SK-N-SH (cell line): Measurements from ENCODE around the gene GAN. TPM values are rescaled to one million over a fixed set of nuclear protein-coding genes. Genes with fewer than 3 reads are reported as not detected.

Experiments used
- CTCF ChIA-PET: fragments of 300-600, 350-600 bp; formaldehyde crosslinking; extraction: SDS; loops from one replicate; lab custom pipeline; 2021; lab: Yijun Ruan, JAX
- POLR2A ChIA-PET: fragments of 350-600 bp; sonication (Branson Sonifier 250); formaldehyde crosslinking; extraction: SDS; loops from one replicate; lab custom pipeline; 2020; ENCODE audit warnings: antibody characterized with exemption, inconsistent platforms; lab: Yijun Ruan, JAX
- DNase-seq: peaks from one replicate; pipeline ENCODE4 v3.0.0; 2012
- H2AFZ ChIP-seq: fragments of 200-600 bp; sonication (generic); 2 replicates; pipeline ENCODE4 v1.8.1; 2016; ENCODE audit warnings: antibody characterized with exemption, mild to moderate bottlenecking, low read depth
- H3F3A ChIP-seq: fragments of 200-600 bp; sonication (generic); replicated peaks from 2 replicates; pipeline ENCODE3; 2016; ENCODE audit warnings: antibody characterized with exemption, mild to moderate bottlenecking; ENCODE audit not compliant: insufficient read depth
- H3K27ac ChIP-seq, 2 experiments: fragments of 200-500 bp in 1 of 2; fragments of 200-600 bp in 1 of 2; sonication (Bioruptor generic) in 1 of 2; sonication (generic), shearing (Covaris generic) in 1 of 2; 2 replicates each; pipeline versions ENCODE4 v1.5.1 to v1.6.1; 2014 to 2016; ENCODE audit warnings: low read depth in 2 of 2, inconsistent platforms in 1 of 2, low read length in 1 of 2, mild to moderate bottlenecking in 1 of 2, mixed read lengths in 1 of 2
- H3K27me3 ChIP-seq: fragments of 200-600 bp; sonication (generic), shearing (Covaris generic); 2 replicates; pipeline ENCODE4 v1.6.1; 2016; ENCODE audit warnings: mixed run types; ENCODE audit not compliant: insufficient read depth
- H3K36me3 ChIP-seq, 2 experiments: fragments of 200-500 bp in 1 of 2; fragments of 200-600 bp in 1 of 2; sonication (Bioruptor generic) in 1 of 2; sonication (generic) in 1 of 2; replicated peaks in 1 of 2; 2 replicates each; pipeline versions ENCODE3 to v1.5.1; 2014 to 2016; ENCODE audit warnings: low read length in 1 of 2, mild to moderate bottlenecking in 1 of 2; ENCODE audit not compliant: insufficient read depth in 2 of 2, control insufficient read depth in 1 of 2
- H3K4me1 ChIP-seq, 2 experiments: fragments of 200-500 bp in 1 of 2; fragments of 200-600 bp in 1 of 2; sonication (Bioruptor generic) in 1 of 2; sonication (generic), shearing (Covaris generic) in 1 of 2; 2 replicates each; pipeline versions ENCODE4 v1.5.1 to v1.6.1; 2014 to 2016; ENCODE audit warnings: low read depth in 1 of 2, low read length in 1 of 2, mixed run types in 1 of 2; ENCODE audit not compliant: insufficient read depth in 2 of 2, control insufficient read depth in 1 of 2
- H3K4me2 ChIP-seq: fragments of 200-600 bp; sonication (generic), shearing (Covaris generic); 2 replicates; pipeline ENCODE4 v1.6.1; 2017; ENCODE audit warnings: mixed run types
- H3K4me3 ChIP-seq, 2 experiments: fragments of 200-500 bp in 1 of 2; fragments of 200-600 bp in 1 of 2; sonication (Bioruptor generic) in 1 of 2; sonication (generic), shearing (Covaris generic) in 1 of 2; 2 replicates each; pipeline versions ENCODE4 v1.5.1 to v1.8.1; 2014 to 2016; ENCODE audit warnings: low read depth in 2 of 2, inconsistent platforms in 1 of 2, low read length in 1 of 2, mild to moderate bottlenecking in 1 of 2, mixed read lengths in 1 of 2, moderate library complexity in 1 of 2
- H3K79me2 ChIP-seq: fragments of 200-600 bp; sonication (generic); 2 replicates; pipeline ENCODE4 v1.8.1; 2017; ENCODE audit warnings: mild to moderate bottlenecking; ENCODE audit not compliant: insufficient read depth
- H3K9ac ChIP-seq: fragments of 200-600 bp; sonication (generic); 2 replicates; pipeline ENCODE4 v1.6.1; 2017; ENCODE audit warnings: mixed run types
- H3K9me2 ChIP-seq: fragments of 200-600 bp; sonication (generic); 2 replicates; pipeline ENCODE4 v1.6.1; 2017; ENCODE audit warnings: mixed run types
- H3K9me3 ChIP-seq: fragments of 200-600 bp; sonication (generic); 2 replicates; pipeline ENCODE4 v1.6.1; 2017; ENCODE audit warnings: mixed run types, mild to moderate bottlenecking, moderate library complexity
- H4K20me1 ChIP-seq: fragments of 200-600 bp; sonication (generic); 2 replicates; pipeline ENCODE4 v1.6.1; 2017; ENCODE audit warnings: mild to moderate bottlenecking, mixed run types; ENCODE audit not compliant: insufficient read depth
- ELF1 ChIP-seq: IDR thresholded peaks from 2 replicates; pipeline ENCODE4 v1.4.0; 2012
- EZH2phosphoT487 ChIP-seq: fragments of 200-600 bp; sonication (generic); IDR thresholded peaks from 2 replicates; pipeline ENCODE4 v1.6.1; 2017; ENCODE audit warnings: low read depth, mixed run types, mild to moderate bottlenecking, antibody characterized with exemption, moderate library complexity, borderline replicate concordance
- FOXM1 ChIP-seq: IDR thresholded peaks from 2 replicates; pipeline ENCODE4 v1.4.0; 2012; ENCODE audit warnings: low read depth, mild to moderate bottlenecking
- MXI1 ChIP-seq: IDR thresholded peaks from 2 replicates; pipeline ENCODE4 v1.6.1; 2012; ENCODE audit warnings: mild to moderate bottlenecking, low read depth, low read length, improper control_type of control experiment
- NRF1 ChIP-seq: IDR thresholded peaks from 2 replicates; pipeline ENCODE4 v1.6.1; 2012; ENCODE audit warnings: low read depth, mild to moderate bottlenecking, low read length
- PBX3 ChIP-seq: IDR thresholded peaks from 2 replicates; pipeline ENCODE4; 2012
- POLR2AphosphoS5 ChIP-seq: IDR thresholded peaks from 2 replicates; pipeline ENCODE4 v1.6.1; 2012; ENCODE audit warnings: low read depth, low read length
- RAD21 ChIP-seq: IDR thresholded peaks from 2 replicates; pipeline ENCODE4 v1.6.1; 2012; ENCODE audit warnings: mild to moderate bottlenecking, low read length
- RFX5 ChIP-seq: IDR thresholded peaks from 2 replicates; pipeline ENCODE4 v1.6.1; 2012; ENCODE audit warnings: mild to moderate bottlenecking, improper control_type of control experiment, low read length
- SIN3A ChIP-seq: IDR thresholded peaks from 2 replicates; pipeline ENCODE4 v1.6.1; 2012; ENCODE audit warnings: low read depth, mild to moderate bottlenecking, low read length, moderate library complexity, borderline replicate concordance
- TAF1 ChIP-seq: IDR thresholded peaks from 2 replicates; pipeline ENCODE4 v1.6.1; 2012; ENCODE audit warnings: low read depth, mild to moderate bottlenecking, low read length, moderate library complexity, borderline replicate concordance
- TCF12 ChIP-seq: IDR thresholded peaks from 2 replicates; pipeline ENCODE4 v1.4.0; 2012
- TEAD4 ChIP-seq: IDR thresholded peaks from 2 replicates; pipeline ENCODE4 v1.4.0; 2012; ENCODE audit warnings: mild to moderate bottlenecking, borderline replicate concordance; ENCODE audit not compliant: insufficient read depth
- USF1 ChIP-seq: IDR thresholded peaks from 2 replicates; pipeline ENCODE4 v1.4.0; 2012; ENCODE audit warnings: low read depth, borderline replicate concordance
- WGBS: methylation state at CpG from one replicate; pipeline ENCODE4 v1.1.6; 2017; ENCODE audit warnings: low lambda C conversion rate; 5-methylcytosine and 5-hydroxymethylcytosine counted together
- polyA plus RNA-seq, 3 experiments: library from polyadenylated mRNA; depleted of rRNA; stranded (reverse); fragments of >200 nt; gene quantifications; 2 replicates each; pipeline ENCODE4 v1.2.3, GENCODE V29; 2012
- TF ChIP-seq, protein P1 (sequence below): fragments of 150-350 bp; IDR thresholded peaks from 2 replicates; pipeline ENCODE4 v1.6.1; 2017; ENCODE audit warnings: antibody characterized with exemption, low read length, low read depth, borderline replicate concordance
- TF ChIP-seq, protein P2 (sequence below): fragments of 200-600 bp; sonication (generic); IDR thresholded peaks from 2 replicates; pipeline ENCODE4 v1.6.1; 2017; ENCODE audit warnings: antibody characterized with exemption, mild to moderate bottlenecking, moderate library complexity
- TF ChIP-seq, protein P3 (sequence below): fragments of 150-350 bp; IDR thresholded peaks from 2 replicates; pipeline ENCODE4 v1.6.1; 2016; ENCODE audit warnings: mild to moderate bottlenecking, low read depth, low read length
- TF ChIP-seq, protein P4 (sequence below): IDR thresholded peaks from 2 replicates; pipeline ENCODE4 v1.4.0; 2012; ENCODE audit warnings: low read depth, borderline replicate concordance

Gene GAN
- polyA plus RNA-seq, 1 of the 3 experiments (the other 2 are of a cell fraction): 0.79 TPM

DNA sequence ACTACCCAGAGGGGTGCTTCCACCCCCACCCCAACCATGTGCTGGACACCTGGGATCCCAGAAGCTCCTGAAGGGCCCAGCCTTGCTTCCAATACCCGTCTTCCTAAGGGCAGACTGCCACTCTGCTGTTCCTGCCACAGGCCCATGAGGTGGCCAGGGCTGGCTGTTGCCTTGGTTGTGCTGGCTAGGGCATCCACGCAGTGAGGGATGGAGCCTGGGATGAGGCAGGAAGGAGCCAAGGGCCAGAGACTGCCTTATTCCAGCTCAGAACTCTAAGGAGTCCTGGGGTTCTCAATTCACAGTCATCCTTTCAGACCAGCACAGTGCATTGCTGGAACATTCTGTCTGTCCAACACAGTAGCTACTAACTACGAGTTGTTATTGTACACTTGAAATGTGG, 38.4 kb upstream of the GAN start:
- H3K36me3 ChIP-seq: no peaks in the 10 kb centered on the region
- CTCF ChIA-PET: no interaction called here
- H3K4me1 ChIP-seq: peaks cover 0 to 8% of the 10 kb centered on the region in 2 experiments; a peak in 2 of 4 replicates
- no peak overlapping the region for H3K4me3 ChIP-seq
- 74% methylated on average over 3 of the region's 3 CpGs for WGBS
- no peaks in the 10 kb centered on the region for H3F3A ChIP-seq
- no peaks in the 10 kb centered on the region for H3K27me3 ChIP-seq
- H3K9me3 ChIP-seq: no peaks in the 10 kb centered on the region
- POLR2A ChIA-PET: no interaction called here
- no peak overlapping the region for H2AFZ ChIP-seq
- DNase-seq: no peak
- H3K9me2 ChIP-seq: no peaks in the 10 kb centered on the region
- TF ChIP-seq, protein P1, sequence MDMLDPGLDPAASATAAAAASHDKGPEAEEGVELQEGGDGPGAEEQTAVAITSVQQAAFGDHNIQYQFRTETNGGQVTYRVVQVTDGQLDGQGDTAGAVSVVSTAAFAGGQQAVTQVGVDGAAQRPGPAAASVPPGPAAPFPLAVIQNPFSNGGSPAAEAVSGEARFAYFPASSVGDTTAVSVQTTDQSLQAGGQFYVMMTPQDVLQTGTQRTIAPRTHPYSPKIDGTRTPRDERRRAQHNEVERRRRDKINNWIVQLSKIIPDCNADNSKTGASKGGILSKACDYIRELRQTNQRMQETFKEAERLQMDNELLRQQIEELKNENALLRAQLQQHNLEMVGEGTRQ: no peak
- TF ChIP-seq RAD21: no peak
- TF ChIP-seq, protein P2, sequence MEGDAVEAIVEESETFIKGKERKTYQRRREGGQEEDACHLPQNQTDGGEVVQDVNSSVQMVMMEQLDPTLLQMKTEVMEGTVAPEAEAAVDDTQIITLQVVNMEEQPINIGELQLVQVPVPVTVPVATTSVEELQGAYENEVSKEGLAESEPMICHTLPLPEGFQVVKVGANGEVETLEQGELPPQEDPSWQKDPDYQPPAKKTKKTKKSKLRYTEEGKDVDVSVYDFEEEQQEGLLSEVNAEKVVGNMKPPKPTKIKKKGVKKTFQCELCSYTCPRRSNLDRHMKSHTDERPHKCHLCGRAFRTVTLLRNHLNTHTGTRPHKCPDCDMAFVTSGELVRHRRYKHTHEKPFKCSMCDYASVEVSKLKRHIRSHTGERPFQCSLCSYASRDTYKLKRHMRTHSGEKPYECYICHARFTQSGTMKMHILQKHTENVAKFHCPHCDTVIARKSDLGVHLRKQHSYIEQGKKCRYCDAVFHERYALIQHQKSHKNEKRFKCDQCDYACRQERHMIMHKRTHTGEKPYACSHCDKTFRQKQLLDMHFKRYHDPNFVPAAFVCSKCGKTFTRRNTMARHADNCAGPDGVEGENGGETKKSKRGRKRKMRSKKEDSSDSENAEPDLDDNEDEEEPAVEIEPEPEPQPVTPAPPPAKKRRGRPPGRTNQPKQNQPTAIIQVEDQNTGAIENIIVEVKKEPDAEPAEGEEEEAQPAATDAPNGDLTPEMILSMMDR: no peak
- TF ChIP-seq POLR2AphosphoS5: no peak
- TF ChIP-seq, protein P3, sequence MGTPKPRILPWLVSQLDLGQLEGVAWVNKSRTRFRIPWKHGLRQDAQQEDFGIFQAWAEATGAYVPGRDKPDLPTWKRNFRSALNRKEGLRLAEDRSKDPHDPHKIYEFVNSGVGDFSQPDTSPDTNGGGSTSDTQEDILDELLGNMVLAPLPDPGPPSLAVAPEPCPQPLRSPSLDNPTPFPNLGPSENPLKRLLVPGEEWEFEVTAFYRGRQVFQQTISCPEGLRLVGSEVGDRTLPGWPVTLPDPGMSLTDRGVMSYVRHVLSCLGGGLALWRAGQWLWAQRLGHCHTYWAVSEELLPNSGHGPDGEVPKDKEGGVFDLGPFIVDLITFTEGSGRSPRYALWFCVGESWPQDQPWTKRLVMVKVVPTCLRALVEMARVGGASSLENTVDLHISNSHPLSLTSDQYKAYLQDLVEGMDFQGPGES: no peak
- TF ChIP-seq EZH2phosphoT487: no peak
- TF ChIP-seq RFX5: no peak
- TF ChIP-seq PBX3: no peak
- TF ChIP-seq ELF1: no peak
- no peak for TF ChIP-seq FOXM1
- no peak for TF ChIP-seq TEAD4
- TF ChIP-seq, protein P4, sequence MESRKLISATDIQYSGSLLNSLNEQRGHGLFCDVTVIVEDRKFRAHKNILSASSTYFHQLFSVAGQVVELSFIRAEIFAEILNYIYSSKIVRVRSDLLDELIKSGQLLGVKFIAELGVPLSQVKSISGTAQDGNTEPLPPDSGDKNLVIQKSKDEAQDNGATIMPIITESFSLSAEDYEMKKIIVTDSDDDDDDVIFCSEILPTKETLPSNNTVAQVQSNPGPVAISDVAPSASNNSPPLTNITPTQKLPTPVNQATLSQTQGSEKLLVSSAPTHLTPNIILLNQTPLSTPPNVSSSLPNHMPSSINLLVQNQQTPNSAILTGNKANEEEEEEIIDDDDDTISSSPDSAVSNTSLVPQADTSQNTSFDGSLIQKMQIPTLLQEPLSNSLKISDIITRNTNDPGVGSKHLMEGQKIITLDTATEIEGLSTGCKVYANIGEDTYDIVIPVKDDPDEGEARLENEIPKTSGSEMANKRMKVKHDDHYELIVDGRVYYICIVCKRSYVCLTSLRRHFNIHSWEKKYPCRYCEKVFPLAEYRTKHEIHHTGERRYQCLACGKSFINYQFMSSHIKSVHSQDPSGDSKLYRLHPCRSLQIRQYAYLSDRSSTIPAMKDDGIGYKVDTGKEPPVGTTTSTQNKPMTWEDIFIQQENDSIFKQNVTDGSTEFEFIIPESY: no peak
- no peak for TF ChIP-seq MXI1
- TF ChIP-seq TCF12: no peak
- TF ChIP-seq SIN3A: no peak
- no peak for TF ChIP-seq USF1
- TF ChIP-seq NRF1: no peak
- no peak for TF ChIP-seq TAF1
- H3K27ac ChIP-seq: no peak overlapping the region
- no peak overlapping the region for H3K9ac ChIP-seq
- H4K20me1 ChIP-seq: no peaks in the 10 kb centered on the region
- H3K79me2 ChIP-seq: no peaks in the 10 kb centered on the region
- no peak overlapping the region for H3K4me2 ChIP-seq
